HUES48 (cell line): Measurements from ENCODE around the gene UPK3A.

Experiments used
- H3K27ac ChIP-seq: one replicate; pipeline ENCODE4 v1.7.0; 2013; ENCODE audit warnings: low read depth, low read length, inconsistent platforms
- H3K27me3 ChIP-seq: 2 replicates; pipeline ENCODE4 v1.6.1; 2013; ENCODE audit warnings: mild to moderate bottlenecking, low read length; ENCODE audit not compliant: control insufficient read depth, insufficient read depth
- H3K36me3 ChIP-seq: 2 replicates; pipeline ENCODE4 v1.6.1; 2013; ENCODE audit warnings: low read length; ENCODE audit not compliant: control insufficient read depth, insufficient read depth
- H3K4me1 ChIP-seq: 2 replicates; pipeline ENCODE4 v1.6.1; 2013; ENCODE audit warnings: mild to moderate bottlenecking, low read length; ENCODE audit not compliant: control insufficient read depth, insufficient read depth
- H3K4me3 ChIP-seq: 2 replicates; pipeline ENCODE4 v1.5.1; 2013; ENCODE audit warnings: mild to moderate bottlenecking, low read depth, low read length
- H3K9ac ChIP-seq: 2 replicates; pipeline ENCODE4 v1.6.1; 2013; ENCODE audit warnings: mild to moderate bottlenecking, low read depth, low read length, moderate library complexity
- H3K9me3 ChIP-seq: 2 replicates; pipeline ENCODE4 v1.6.1; 2013; ENCODE audit warnings: low read length; ENCODE audit not compliant: control insufficient read depth, insufficient read depth

Gene UPK3A

GRCh38 chr22:45284705-45285262 is at the start of gene UPK3A:
UPK3A (plus strand) TSS chr22:45284949; CDS start chr22:45285014, 65 bp downstream.
- no peaks in the 10 kb centered on the region for H3K36me3 ChIP-seq
- peaks cover 17% of the 10 kb centered on the region for H3K27me3 ChIP-seq
- H3K9me3 ChIP-seq = no peaks in the 10 kb centered on the region
- H3K4me1 ChIP-seq = peaks cover 7% of the 10 kb centered on the region; the same call in 1 of the 2 replicates
- no peak within 1 kb of the TSS for H3K27ac ChIP-seq
- H3K4me3 ChIP-seq = peak within 1 kb of the TSS; percentile 65
- no peak within 1 kb of the TSS for H3K9ac ChIP-seq

- Histone ChIP-seq H3K9me3 (no peaks in the 10 kb centered on the region), H3K27me3 (peaks cover 5% of the 10 kb centered on the region; the same call in 1 of the 2 replicates), H3K36me3 (peaks cover 10% of the 10 kb centered on the region), H3K4me3 (no peak overlapping the region), H3K27ac (no peak overlapping the region), H3K9ac (no peak overlapping the region), H3K4me1 (peaks cover 8% of the 10 kb centered on the region)
Measured at GRCh38 chr22:45235101-45235777, 49.5 kb upstream of the UPK3A start.

GRCh38 chr22:45235851-45236342 is 48.9 kb upstream of the UPK3A start:
- H3K27me3 ChIP-seq = peaks cover 7% of the 10 kb centered on the region; the same call in 1 of the 2 replicates
- H3K36me3 ChIP-seq = peaks cover 10% of the 10 kb centered on the region
- H3K9ac ChIP-seq = no peak overlapping the region
- H3K27ac ChIP-seq = no peak overlapping the region
- H3K4me1 ChIP-seq = peaks cover 8% of the 10 kb centered on the region
- no peaks in the 10 kb centered on the region for H3K9me3 ChIP-seq
- no peak overlapping the region for H3K4me3 ChIP-seq

- Histone ChIP-seq H3K9me3 (no peaks in the 10 kb centered on the region), H3K4me1 (peaks cover 11% of the 10 kb centered on the region), H3K4me3 (no peak overlapping the region), H3K9ac (no peak overlapping the region), H3K27me3 (peaks cover 12% of the 10 kb centered on the region), H3K27ac (no peak overlapping the region), H3K36me3 (peaks cover 10% of the 10 kb centered on the region)
Measured at GRCh38 chr22:45237065-45237990, 47.4 kb upstream of the UPK3A start.

GRCh38 chr22:45238076-45238956 is 46.4 kb upstream of the UPK3A start:
- Histone ChIP-seq H3K9ac (no peak overlapping the region), H3K27ac (no peak overlapping the region)

GRCh38 chr22:45238957-45239680 is 45.6 kb upstream of the UPK3A start:
- H3K36me3 ChIP-seq = peaks cover 10% of the 10 kb centered on the region
- peak overlapping the region; percentile 71 for H3K4me3 ChIP-seq
- H3K4me1 ChIP-seq = peaks cover 11% of the 10 kb centered on the region
- H3K27me3 ChIP-seq = peaks cover 12% of the 10 kb centered on the region
- H3K27ac ChIP-seq = no peak overlapping the region
- no peak overlapping the region for H3K9ac ChIP-seq
- no peaks in the 10 kb centered on the region for H3K9me3 ChIP-seq

More at GRCh38 chr22:45238076-45238956, 46.4 kb upstream of the UPK3A start:
- peaks cover 10% of the 10 kb centered on the region for H3K36me3 ChIP-seq
- H3K27me3 ChIP-seq = peaks cover 12% of the 10 kb centered on the region
- peaks cover 11% of the 10 kb centered on the region for H3K4me1 ChIP-seq
- H3K4me3 ChIP-seq = no peak overlapping the region
- H3K9me3 ChIP-seq = no peaks in the 10 kb centered on the region

- Histone ChIP-seq H3K9me3 (no peaks in the 10 kb centered on the region), H3K4me1 (peaks cover 11% of the 10 kb centered on the region), H3K36me3 (peaks cover 8% of the 10 kb centered on the region), H3K27me3 (peaks cover 12% of the 10 kb centered on the region), H3K27ac (no peak overlapping the region), H3K9ac (no peak overlapping the region), H3K4me3 (peak overlapping the region; percentile 71)
Measured at GRCh38 chr22:45239681-45240051, 45.1 kb upstream of the UPK3A start.

GRCh38 chr22:45240104-45240809 is 44.5 kb upstream of the UPK3A start:
- no peak overlapping the region for H3K27ac ChIP-seq
- peak overlapping the region; percentile 71 for H3K4me3 ChIP-seq
- no peaks in the 10 kb centered on the region for H3K9me3 ChIP-seq
- peaks cover 12% of the 10 kb centered on the region for H3K27me3 ChIP-seq
- H3K4me1 ChIP-seq = peaks cover 11% of the 10 kb centered on the region
- no peak overlapping the region; the same call in 1 of the 2 replicates for H3K9ac ChIP-seq
- peaks cover 7% of the 10 kb centered on the region for H3K36me3 ChIP-seq

- Histone ChIP-seq H3K9me3 (no peaks in the 10 kb centered on the region), H3K4me1 (peaks cover 11% of the 10 kb centered on the region), H3K27ac (no peak within 1 kb of the TSS), H3K36me3 (peaks cover 7% of the 10 kb centered on the region), H3K9ac (no peak within 1 kb of the TSS; the same call in 1 of the 2 replicates), H3K27me3 (peaks cover 12% of the 10 kb centered on the region), H3K4me3 (peak within 1 kb of the TSS; percentile 71)
Measured at GRCh38 chr22:45240810-45241631, 43.7 kb upstream of the UPK3A start, which contains the start of gene KIAA0930. KIAA0930 (minus strand) TSS chr22:45240894; CDS start chr22:45240703, 191 bp downstream.
